M059J (cell line): ENCODE results near the gene RFXAP. TPM values are rescaled to one million over a fixed set of nuclear protein-coding genes. Genes with fewer than 3 reads are reported as not detected.
"Not testable (repeated sequence)": the region's sequence is repeated elsewhere in the genome, so short reads cannot be mapped to it uniquely, and the experiment has no call there.

Experiments
- DNase-seq: peaks from one replicate; pipeline ENCODE4 v3.0.0-alpha.2; 2012; ENCODE audit warnings: low read depth
- total RNA-seq: library from RNA; depleted of rRNA; stranded (reverse); fragments of >200 nt; shearing (Covaris generic); gene quantifications from 2 replicates; pipeline ENCODE4 v1.2.3, GENCODE V29; 2014; rRNA removed

The RFXAP gene
- total RNA-seq: 0.57 and 1.2 TPM in 2 replicates

GRCh38 chr13:36818804-36819738 lies at the start of gene RFXAP:
TSS of gene RFXAP (plus strand) at chr13:36819222. CDS start at chr13:36819358, 136 bp downstream.
- DNase-seq: peak; percentile 78

GRCh38 chr13:36769545-36769944 lies 49.5 kb upstream of the RFXAP start:
- DNase-seq: no peak

GRCh38 chr13:36770741-36771140 lies 48.3 kb upstream of the RFXAP start:
- DNase-seq: no peak

- DNase-seq: no peak
Observed at GRCh38 chr13:36772853-36773252, 46.2 kb upstream of the RFXAP start.

GRCh38 chr13:36774931-36775330 lies 44.1 kb upstream of the RFXAP start:
- DNase-seq: no peak

GRCh38 chr13:36776175-36776574 lies 42.8 kb upstream of the RFXAP start:
- DNase-seq: no peak

- peak; percentile 64 for DNase-seq
Observed at GRCh38 chr13:36778083-36778671, 40.8 kb upstream of the RFXAP start.

- no peak for DNase-seq
Observed at GRCh38 chr13:36783890-36784289, 35.1 kb upstream of the RFXAP start.

GRCh38 chr13:36786175-36786574 lies 32.8 kb upstream of the RFXAP start:
- DNase-seq: not testable (repeated sequence)

- no peak for DNase-seq
Observed at GRCh38 chr13:36787181-36787580, 31.8 kb upstream of the RFXAP start.

GRCh38 chr13:36788276-36788675 lies 30.7 kb upstream of the RFXAP start:
- peak; percentile 80 for DNase-seq

GRCh38 chr13:36789061-36789460 lies 30.0 kb upstream of the RFXAP start:
- peak; percentile 55 for DNase-seq

- no peak for DNase-seq
Observed at GRCh38 chr13:36789730-36790129, 29.3 kb upstream of the RFXAP start.

- no peak for DNase-seq
Observed at GRCh38 chr13:36794706-36795105, 24.3 kb upstream of the RFXAP start.

GRCh38 chr13:36795463-36795862 lies 23.6 kb upstream of the RFXAP start:
- DNase-seq: no peak

GRCh38 chr13:36796052-36796451 lies 23.0 kb upstream of the RFXAP start:
- DNase-seq: no peak

GRCh38 chr13:36801035-36801434 lies 18.0 kb upstream of the RFXAP start:
- peak; percentile 12 for DNase-seq

- DNase-seq: no peak
Observed at GRCh38 chr13:36804588-36804987, 14.4 kb upstream of the RFXAP start.

- no peak for DNase-seq
Observed at GRCh38 chr13:36806102-36806501, 12.9 kb upstream of the RFXAP start.

GRCh38 chr13:36807616-36808015 lies 11.4 kb upstream of the RFXAP start:
- no peak for DNase-seq

GRCh38 chr13:36813225-36813624 lies 5.8 kb upstream of the RFXAP start:
- no peak for DNase-seq

- peak; percentile 39 for DNase-seq
Observed at GRCh38 chr13:36814465-36814864, 4.6 kb upstream of the RFXAP start.

GRCh38 chr13:36815062-36815461 lies 4.0 kb upstream of the RFXAP start:
- peak; percentile 9 for DNase-seq
